Mesendoderm (in vitro differentiated cells): Measurements from ENCODE around the gene KASH5.
"Not testable (repeated sequence)": the region's sequence is repeated elsewhere in the genome, so short reads cannot be mapped to it uniquely, and the experiment has no call there.

ENCODE experiments used
- DNase-seq: peaks from one replicate; pipeline ENCODE4 v3.0.0; 2013
- H2AK5ac ChIP-seq: 2 replicates; pipeline ENCODE4 v1.6.1; 2013; ENCODE audit warnings: low read length, inconsistent platforms
- H2BK120ac ChIP-seq: 2 replicates; pipeline ENCODE4 v1.6.1; 2013; ENCODE audit warnings: low read depth, mild to moderate bottlenecking, low read length, moderate library complexity, mixed read lengths
- H2BK15ac ChIP-seq: replicated peaks from 2 replicates; pipeline ENCODE4 v1.6.1; 2013; ENCODE audit warnings: low read depth, mild to moderate bottlenecking, moderate library complexity
- H2BK5ac ChIP-seq: 2 replicates; pipeline ENCODE4 v1.6.1; 2013; ENCODE audit warnings: low read length, inconsistent platforms
- H3K18ac ChIP-seq: 2 replicates; pipeline ENCODE4 v1.6.1; 2013; ENCODE audit warnings: mild to moderate bottlenecking, low read length, mixed read lengths
- H3K23ac ChIP-seq: one replicate; pipeline ENCODE4 v1.6.1; 2013; ENCODE audit warnings: low read length
- H3K27ac ChIP-seq: 2 replicates; pipeline ENCODE4 v1.5.1; 2013; ENCODE audit warnings: low read depth, mild to moderate bottlenecking, inconsistent platforms, low read length, moderate library complexity
- H3K27me3 ChIP-seq: 2 replicates; pipeline ENCODE4 v1.6.1; 2013; ENCODE audit warnings: low read length, control low read depth, mild to moderate bottlenecking, inconsistent platforms; ENCODE audit not compliant: insufficient read depth, poor library complexity
- H3K36me3 ChIP-seq: 2 replicates; pipeline ENCODE4 v1.6.1; 2013; ENCODE audit warnings: low read length, inconsistent platforms; ENCODE audit not compliant: control insufficient read depth, insufficient read depth
- H3K4ac ChIP-seq: one replicate; pipeline ENCODE4 v1.6.1; 2013; ENCODE audit warnings: low read depth, mild to moderate bottlenecking, low read length, moderate library complexity
- H3K4me1 ChIP-seq: 2 replicates; pipeline ENCODE4 v1.6.1; 2013; ENCODE audit warnings: low read depth, low read length, inconsistent platforms; ENCODE audit not compliant: control insufficient read depth
- H3K4me2 ChIP-seq: 2 replicates; pipeline ENCODE4 v1.6.1; 2013; ENCODE audit warnings: low read length
- H3K4me3 ChIP-seq: 2 replicates; pipeline ENCODE4 v1.5.1; 2013; ENCODE audit warnings: mild to moderate bottlenecking, low read length
- H3K56ac ChIP-seq: one replicate; pipeline ENCODE4 v1.6.1; 2013; ENCODE audit warnings: low read length
- H3K79me1 ChIP-seq: 2 replicates; pipeline ENCODE4 v1.6.1; 2013; ENCODE audit warnings: low read length, inconsistent platforms
- H3K79me2 ChIP-seq: 2 replicates; pipeline ENCODE4 v1.6.1; 2013; ENCODE audit warnings: mild to moderate bottlenecking, low read length; ENCODE audit not compliant: control insufficient read depth, insufficient read depth
- H3K9ac ChIP-seq: 2 replicates; pipeline ENCODE4 v1.6.1; 2013; ENCODE audit warnings: low read length, inconsistent platforms
- H4K5ac ChIP-seq: one replicate; pipeline ENCODE4 v1.6.1; 2013; ENCODE audit warnings: low read length
- H4K8ac ChIP-seq: one replicate; pipeline ENCODE4 v1.6.1; 2013; ENCODE audit warnings: low read depth, mild to moderate bottlenecking, control low read depth, low read length, moderate library complexity
- WGBS: extraction: QIAGEN DNeasy Blood & Tissue Kit; methylation state at CpG from one replicate; pipeline ENCODE4 v1.1.7; 2013; ENCODE audit warnings: low lambda C conversion rate, missing lambda C conversion rate; ENCODE audit not compliant: insufficient coverage; ENCODE audit errors: extremely low coverage; 5-methylcytosine and 5-hydroxymethylcytosine counted together

KASH5 gene

DNA sequence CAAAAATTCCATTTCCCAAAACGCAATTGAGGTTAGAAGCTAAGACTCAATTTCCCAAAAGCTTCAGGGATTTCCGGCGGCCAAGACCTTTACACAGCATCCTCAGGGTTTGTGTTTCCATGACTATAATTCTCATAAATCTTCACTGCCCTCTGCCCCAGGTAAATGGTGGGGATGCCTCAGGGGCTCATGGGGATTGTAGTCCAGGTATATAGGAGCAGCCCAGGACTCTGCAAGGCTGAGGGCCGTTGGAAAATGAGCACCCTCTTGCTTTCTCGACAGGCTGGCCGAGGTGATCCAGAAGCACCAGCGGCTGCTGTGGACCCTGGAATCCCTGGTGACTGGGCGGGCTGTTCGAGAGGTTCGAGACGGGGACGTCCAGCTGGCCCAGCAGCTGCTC is 71.3 kb downstream of the KASH5 start:
- Histone ChIP-seq H3K36me3 (no peaks in the 10 kb centered on the region), H3K4me1 (no peaks in the 10 kb centered on the region), H3K9ac (no peak overlapping the region), H2AK5ac (no peak overlapping the region), H2BK120ac (no peak overlapping the region), H4K8ac (no peak overlapping the region), H3K4ac (no peak overlapping the region), H2BK5ac (no peak overlapping the region), H3K79me1 (peaks cover under 1% of the 10 kb centered on the region), H3K56ac (no peak overlapping the region), H3K18ac (no peak overlapping the region), H2BK15ac (no peak overlapping the region), H3K4me2 (no peak overlapping the region), H3K27me3 (no peaks in the 10 kb centered on the region), H3K4me3 (no peak overlapping the region), H3K27ac (no peak overlapping the region), H4K5ac (no peak overlapping the region), H3K23ac (no peak overlapping the region), H3K79me2 (no peaks in the 10 kb centered on the region)
- no peak for DNase-seq
- no CpG with 5 or more reads among the region's 12 CpGs for WGBS

DNA sequence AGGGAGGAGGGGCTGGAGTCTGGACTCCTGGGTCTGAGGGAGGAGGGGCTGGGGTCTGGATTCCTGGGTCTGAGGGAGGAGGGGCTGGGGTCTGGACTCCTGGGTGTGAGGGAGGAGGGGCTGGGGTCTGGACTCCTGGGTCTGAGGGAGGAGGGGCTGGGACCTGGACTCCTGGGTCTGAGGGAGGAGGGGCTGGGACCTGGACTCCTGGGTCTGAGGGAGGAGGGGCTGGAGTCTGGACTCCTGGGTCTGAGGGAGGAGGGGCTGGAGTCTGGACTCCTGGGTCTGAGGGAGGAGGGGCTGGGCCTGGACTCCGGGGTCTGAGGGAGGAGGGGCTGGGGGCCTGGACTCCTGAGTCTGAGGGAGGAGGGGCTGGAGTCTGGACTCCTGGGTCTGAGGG is 73.1 kb downstream of the KASH5 start:
- H3K18ac ChIP-seq, H2AK5ac ChIP-seq, H2BK120ac ChIP-seq, H3K4ac ChIP-seq, H3K4me2 ChIP-seq, DNase-seq, H3K23ac ChIP-seq, H3K9ac ChIP-seq, H3K79me1 ChIP-seq, H3K27ac ChIP-seq, H3K27me3 ChIP-seq, H4K8ac ChIP-seq, H3K36me3 ChIP-seq, H4K5ac ChIP-seq, H3K4me3 ChIP-seq, H3K79me2 ChIP-seq, H3K4me1 ChIP-seq, H2BK5ac ChIP-seq, H3K56ac ChIP-seq, H2BK15ac ChIP-seq: not testable (repeated sequence)
- WGBS = no CpG with 5 or more reads among the region's 1 CpG

DNA sequence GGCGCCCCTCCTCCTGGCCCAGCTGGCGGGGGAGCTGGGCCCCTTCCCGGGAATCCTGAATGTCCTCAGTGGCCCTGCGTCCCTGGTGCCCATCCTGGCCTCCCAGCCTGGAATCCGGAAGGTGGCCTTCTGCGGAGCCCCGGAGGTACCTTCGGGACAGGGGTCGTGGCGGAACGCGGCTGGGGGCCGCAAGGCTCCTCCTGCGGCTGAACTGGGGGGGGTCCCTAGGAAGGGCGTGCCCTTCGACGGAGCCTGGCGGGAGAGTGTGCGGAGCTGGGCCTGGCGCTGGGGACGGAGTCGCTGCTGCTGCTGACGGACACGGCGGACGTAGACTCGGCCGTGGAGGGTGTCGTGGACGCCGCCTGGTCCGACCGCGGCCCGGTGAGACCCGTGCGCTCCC is 73.6 kb downstream of the KASH5 start:
- H3K9ac ChIP-seq = no peak overlapping the region
- H2BK5ac ChIP-seq = no peak overlapping the region
- H3K4me3 ChIP-seq = no peak overlapping the region
- no peak overlapping the region for H4K8ac ChIP-seq
- no peak overlapping the region for H4K5ac ChIP-seq
- no peak for DNase-seq
- no CpG with 5 or more reads among the region's 37 CpGs for WGBS
- H2BK15ac ChIP-seq = no peak overlapping the region
- no peak overlapping the region for H2AK5ac ChIP-seq
- H3K27ac ChIP-seq = no peak overlapping the region
- H3K27me3 ChIP-seq = no peaks in the 10 kb centered on the region
- H3K23ac ChIP-seq = no peak overlapping the region
- no peak overlapping the region for H3K4me2 ChIP-seq
- H3K79me1 ChIP-seq = no peaks in the 10 kb centered on the region
- no peak overlapping the region for H3K4ac ChIP-seq
- no peaks in the 10 kb centered on the region for H3K4me1 ChIP-seq
- no peaks in the 10 kb centered on the region for H3K79me2 ChIP-seq
- H3K56ac ChIP-seq = no peak overlapping the region
- H3K36me3 ChIP-seq = no peaks in the 10 kb centered on the region
- H2BK120ac ChIP-seq = no peak overlapping the region
- H3K18ac ChIP-seq = no peak overlapping the region

DNA sequence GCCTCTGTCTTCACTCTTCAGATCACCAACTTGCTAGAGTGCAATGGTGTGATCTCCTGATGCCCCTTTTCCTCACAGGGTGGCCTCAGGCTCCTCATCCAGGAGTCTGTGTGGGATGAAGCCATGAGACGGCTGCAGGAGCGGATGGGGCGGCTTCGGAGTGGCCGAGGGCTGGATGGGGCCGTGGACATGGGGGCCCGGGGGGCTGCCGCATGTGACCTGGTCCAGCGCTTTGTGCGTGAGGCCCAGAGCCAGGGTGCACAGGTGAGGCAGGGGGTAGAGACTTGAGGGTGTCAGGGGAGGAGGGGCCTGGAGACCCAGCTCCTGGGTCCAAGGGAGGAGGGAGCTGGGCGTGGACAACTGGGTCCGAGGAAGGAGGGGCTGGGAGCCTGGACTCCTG is 74.4 kb downstream of the KASH5 start:
- Histone ChIP-seq H3K36me3 (no peaks in the 10 kb centered on the region), H3K23ac (no peak overlapping the region)
- no CpG with 5 or more reads among the region's 12 CpGs for WGBS

DNA sequence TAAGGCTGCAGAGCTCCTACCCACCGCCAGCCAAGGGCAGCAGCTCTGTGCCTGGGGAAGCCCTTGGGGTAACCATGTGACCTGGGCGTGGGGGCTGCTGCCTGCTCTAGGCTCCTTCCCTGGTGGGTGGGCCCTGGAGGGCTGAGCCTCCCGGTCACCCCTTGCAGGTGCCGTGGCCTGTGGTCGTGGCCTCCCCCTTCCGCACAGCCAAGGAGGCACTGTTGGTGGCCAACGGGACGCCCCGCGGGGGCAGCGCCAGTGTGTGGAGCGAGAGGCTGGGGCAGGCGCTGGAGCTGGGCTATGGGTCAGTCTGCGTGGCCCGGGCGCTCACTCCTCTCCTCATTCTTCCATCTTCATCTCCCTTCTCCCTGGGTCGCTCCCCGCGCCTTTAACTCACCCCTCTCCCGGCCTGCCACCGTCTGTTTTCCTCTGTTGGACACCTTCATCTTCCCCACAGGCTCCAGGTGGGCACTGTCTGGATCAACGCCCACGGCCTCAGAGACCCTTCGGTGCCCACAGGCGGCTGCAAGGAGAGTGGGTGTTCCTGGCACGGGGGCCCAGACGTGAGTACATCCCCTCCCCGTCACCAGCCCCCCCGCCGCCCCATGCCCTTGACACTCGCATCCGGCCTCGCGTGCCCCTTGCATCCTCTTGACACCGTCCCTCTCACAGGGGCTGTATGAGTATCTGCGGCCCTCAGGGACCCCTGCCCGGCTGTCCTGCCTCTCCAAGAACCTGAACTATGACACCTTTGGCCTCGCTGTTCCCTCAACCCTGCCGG is 76.1 kb downstream of the KASH5 start:
- no CpG with 5 or more reads among the region's 39 CpGs for WGBS

More for the DNA sequence above, 74.4 kb downstream of the KASH5 start:
- Histone ChIP-seq H3K79me1 (no peaks in the 10 kb centered on the region), H3K4me3 (no peak overlapping the region), H3K27me3 (no peaks in the 10 kb centered on the region), H3K4me2 (no peak overlapping the region), H4K8ac (no peak overlapping the region), H2BK120ac (no peak overlapping the region), H2BK15ac (no peak overlapping the region), H2AK5ac (no peak overlapping the region), H3K18ac (no peak overlapping the region), H3K79me2 (no peaks in the 10 kb centered on the region), H3K56ac (no peak overlapping the region), H3K4me1 (no peaks in the 10 kb centered on the region), H3K4ac (no peak overlapping the region), H4K5ac (no peak overlapping the region), H3K9ac (no peak overlapping the region), H3K27ac (no peak overlapping the region), H2BK5ac (no peak overlapping the region)
- DNase-seq = no peak

DNA sequence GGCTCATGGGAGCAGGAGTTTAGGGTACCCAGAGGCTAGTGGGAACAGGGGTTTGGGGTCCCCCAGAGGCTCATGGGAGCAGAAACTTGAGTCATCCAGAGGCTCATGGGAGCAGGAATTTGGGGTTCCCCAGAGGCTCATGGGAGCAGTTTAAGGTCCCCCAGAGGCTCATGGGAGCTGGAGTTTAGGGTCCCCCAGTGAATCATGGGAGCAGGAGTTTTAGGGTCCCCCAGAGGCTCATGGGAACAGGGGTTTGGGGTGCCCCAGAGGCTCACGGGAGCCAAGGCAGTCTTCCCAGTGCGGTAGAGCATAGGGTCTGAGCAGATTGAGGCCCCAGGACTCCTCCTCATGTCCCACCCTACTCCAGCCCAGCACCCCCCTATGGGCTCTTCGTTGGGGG is 77.3 kb downstream of the KASH5 start:
- Histone ChIP-seq H2BK5ac (no peak overlapping the region), H3K9ac (no peak overlapping the region), H3K56ac (no peak overlapping the region), H3K23ac (no peak overlapping the region), H2BK15ac (no peak overlapping the region), H3K27me3 (no peaks in the 10 kb centered on the region), H2BK120ac (no peak overlapping the region), H4K8ac (no peak overlapping the region), H3K79me2 (no peaks in the 10 kb centered on the region), H4K5ac (no peak overlapping the region), H3K4me3 (no peak overlapping the region), H3K27ac (no peak overlapping the region), H3K4me1 (no peaks in the 10 kb centered on the region), H3K4me2 (no peak overlapping the region), H3K79me1 (no peaks in the 10 kb centered on the region), H2AK5ac (no peak overlapping the region), H3K4ac (no peak overlapping the region), H3K36me3 (no peaks in the 10 kb centered on the region), H3K18ac (no peak overlapping the region)
- no peak for DNase-seq
- no CpG with 5 or more reads among the region's 3 CpGs for WGBS

More for the DNA sequence above, 76.1 kb downstream of the KASH5 start:
- H3K9ac ChIP-seq = no peak overlapping the region
- H4K5ac ChIP-seq = no peak overlapping the region
- no peak overlapping the region for H3K27ac ChIP-seq
- H2BK120ac ChIP-seq = no peak overlapping the region
- H2BK5ac ChIP-seq = no peak overlapping the region
- no peak for DNase-seq
- no peaks in the 10 kb centered on the region for H3K79me1 ChIP-seq
- no peaks in the 10 kb centered on the region for H3K36me3 ChIP-seq
- H3K79me2 ChIP-seq = no peaks in the 10 kb centered on the region
- H2BK15ac ChIP-seq = no peak overlapping the region
- H3K56ac ChIP-seq = no peak overlapping the region
- no peak overlapping the region for H3K4ac ChIP-seq
- no peak overlapping the region for H3K4me3 ChIP-seq
- no peaks in the 10 kb centered on the region for H3K4me1 ChIP-seq
- H4K8ac ChIP-seq = no peak overlapping the region
- no peak overlapping the region for H3K18ac ChIP-seq
- no peak overlapping the region for H3K23ac ChIP-seq
- H3K27me3 ChIP-seq = no peaks in the 10 kb centered on the region
- no peak overlapping the region for H2AK5ac ChIP-seq
- no peak overlapping the region for H3K4me2 ChIP-seq
